Measurements from ENCODE around the gene ZNF451.
"Not testable (repeated sequence)": the region's sequence is repeated elsewhere in the genome, so short reads cannot be mapped to it uniquely, and the experiment has no call there.

ZNF451 gene

GRCh38 chr6:57089687-57090457, at the start of gene ZNF451:
Gene ZNF451, plus strand, starts transcription at chr6:57090188. Its CDS starts 66 bp downstream, at chr6:57090254.
- DNase-seq: peak; percentile 98

- DNase-seq: not testable (repeated sequence)
Measured at GRCh38 chr6:57044061-57044460, 45.9 kb upstream of the ZNF451 start.

GRCh38 chr6:57044568-57044967, 45.4 kb upstream of the ZNF451 start:
- DNase-seq: no peak

GRCh38 chr6:57046332-57047256, 43.4 kb upstream of the ZNF451 start, which contains the start of gene KIAA1586:
Gene KIAA1586, plus strand, starts transcription at chr6:57046693. Its CDS starts 63 bp downstream, at chr6:57046756.
- peak; percentile 96 for DNase-seq

GRCh38 chr6:57047257-57047585, 42.8 kb upstream of the ZNF451 start:
- not testable (repeated sequence) for DNase-seq

GRCh38 chr6:57047859-57048258, 42.1 kb upstream of the ZNF451 start:
- not testable (repeated sequence) for DNase-seq

GRCh38 chr6:57048577-57048976, 41.4 kb upstream of the ZNF451 start:
- no peak for DNase-seq

GRCh38 chr6:57063847-57064246, 26.1 kb upstream of the ZNF451 start:
- no peak for DNase-seq

- DNase-seq: no peak
Measured at GRCh38 chr6:57064809-57065208, 25.2 kb upstream of the ZNF451 start.

- no peak for DNase-seq
Measured at GRCh38 chr6:57068061-57068460, 21.9 kb upstream of the ZNF451 start.

GRCh38 chr6:57069228-57069627, 20.8 kb upstream of the ZNF451 start:
- no peak for DNase-seq

- DNase-seq: no peak
Measured at GRCh38 chr6:57069920-57070331, 20.1 kb upstream of the ZNF451 start.

- no peak for DNase-seq
Measured at GRCh38 chr6:57072108-57072507, 17.9 kb upstream of the ZNF451 start.

GRCh38 chr6:57074383-57074782, 15.6 kb upstream of the ZNF451 start:
- DNase-seq: no peak

- no peak for DNase-seq
Measured at GRCh38 chr6:57075092-57075491, 14.9 kb upstream of the ZNF451 start.

GRCh38 chr6:57078531-57079207, 11.3 kb upstream of the ZNF451 start:
- no peak for DNase-seq

GRCh38 chr6:57085471-57085870, 4.5 kb upstream of the ZNF451 start:
- no peak for DNase-seq

GRCh38 chr6:57086843-57087242, 3.1 kb upstream of the ZNF451 start:
- DNase-seq: no peak

- DNase-seq: no peak
Measured at GRCh38 chr6:57087916-57088315, 2.1 kb upstream of the ZNF451 start.

GRCh38 chr6:57089265-57089664, 723 bp upstream of the ZNF451 start:
- DNase-seq: no peak

- DNase-seq: not testable (repeated sequence)
Measured at GRCh38 chr6:57090458-57091067, 575 bp downstream of the ZNF451 start.

- DNase-seq: not testable (repeated sequence)
Measured at GRCh38 chr6:57091375-57091774, 1.4 kb downstream of the ZNF451 start.

GRCh38 chr6:57094689-57095088, 4.7 kb downstream of the ZNF451 start:
- DNase-seq: no peak
